OCI-LY7 (cell line): ENCODE data around the gene WNT3A. TPM values are rescaled to one million over a fixed set of nuclear protein-coding genes. Genes with fewer than 3 reads are reported as not detected.

ENCODE experiments used
- BruUV-seq: library from RNA; stranded (reverse); fragments of 400-500 nt; replicated peaks from 2 replicates; lab custom pipeline; 2021; lab: Mats Ljungman, UMichigan
- CTCF ChIA-PET: fragments of 300-600 bp; sonication (Branson Sonifier 250); formaldehyde crosslinking; loops from one replicate; lab custom pipeline; 2022; ENCODE audit warnings: antibody characterized with exemption; ENCODE audit not compliant: unreplicated experiment; lab: Charles Lee
- POLR2A ChIA-PET: fragments of 300-600 bp; sonication (Branson Sonifier 250); formaldehyde crosslinking; loops from one replicate; lab custom pipeline; 2022; ENCODE audit warnings: antibody characterized with exemption; lab: Charles Lee
- DNase-seq: peaks from one replicate; pipeline ENCODE4 v3.0.0-alpha.2; 2015; ENCODE audit warnings: low spot score
- H2AFZ ChIP-seq: fragments of 200-600 bp; sonication (generic), shearing (Covaris generic); 2 replicates; pipeline ENCODE4 v1.6.1; 2014; ENCODE audit warnings: mild to moderate bottlenecking, antibody characterized with exemption, low read length, moderate library complexity
- H3K27ac ChIP-seq: fragments of 200-600 bp; sonication (generic); 2 replicates; pipeline ENCODE4 v1.5.1; 2014; ENCODE audit warnings: mixed run types, low read depth, mild to moderate bottlenecking, moderate library complexity, low read length, inconsistent platforms; ENCODE audit not compliant: poor library complexity, severe bottlenecking
- H3K36me3 ChIP-seq: fragments of 200-600 bp; sonication (generic); 2 replicates; pipeline ENCODE4 v1.6.1; 2014; ENCODE audit warnings: mild to moderate bottlenecking, antibody characterized with exemption, low read length, moderate library complexity, mixed read lengths; ENCODE audit not compliant: insufficient read depth
- H3K4me1 ChIP-seq: fragments of 200-600 bp; sonication (generic); 2 replicates; pipeline ENCODE4 v1.5.1; 2014; ENCODE audit warnings: mild to moderate bottlenecking, low read length; ENCODE audit not compliant: insufficient read depth, poor library complexity, severe bottlenecking
- H3K4me2 ChIP-seq: fragments of 200-600 bp; sonication (generic); 2 replicates; pipeline ENCODE4 v1.6.1; 2014; ENCODE audit warnings: mild to moderate bottlenecking, low read length
- H3K4me3 ChIP-seq: fragments of 200-600 bp; sonication (generic); 2 replicates; pipeline ENCODE4 v1.5.1; 2014; ENCODE audit warnings: mild to moderate bottlenecking, low read depth, low read length; ENCODE audit not compliant: poor library complexity, severe bottlenecking
- H3K79me2 ChIP-seq: fragments of 200-600 bp; sonication (generic); 2 replicates; pipeline ENCODE4 v1.6.1; 2016; ENCODE audit warnings: low read depth, mild to moderate bottlenecking, low read length, moderate library complexity, mixed read lengths; ENCODE audit not compliant: insufficient read depth
- H3K9me2 ChIP-seq: fragments of 200-600 bp; sonication (generic); 2 replicates; pipeline ENCODE4 v1.6.1; 2016; ENCODE audit warnings: mild to moderate bottlenecking, low read length, mixed read lengths; ENCODE audit not compliant: insufficient read depth
- H3K9me3 ChIP-seq: fragments of 200-600 bp; sonication (generic); 2 replicates; pipeline ENCODE4 v1.6.1; 2014; ENCODE audit warnings: mild to moderate bottlenecking, mixed run types, low read length, mixed read lengths
- H4K20me1 ChIP-seq: fragments of 200-600 bp; sonication (generic); 2 replicates; pipeline ENCODE4 v1.6.1; 2014; ENCODE audit warnings: mild to moderate bottlenecking, antibody characterized with exemption, low read length, moderate library complexity, mixed read lengths; ENCODE audit not compliant: insufficient read depth
- EZH2phosphoT487 ChIP-seq: fragments of 200-600 bp; sonication (generic); IDR thresholded peaks from 2 replicates; pipeline ENCODE4 v1.6.1; 2018; ENCODE audit warnings: low read depth, borderline replicate concordance, mild to moderate bottlenecking, mixed run types, antibody characterized with exemption, low read length, moderate library complexity, mixed read lengths
- intact Hi-C: fragments of 100-400 bp; cut with micrococcal nuclease; formaldehyde crosslinking; loops from one replicate; pipeline ENCODE4 v1.10.0; 2022; ENCODE audit not compliant: unreplicated experiment
- total RNA-seq, 2 experiments: library from RNA; depleted of rRNA in 1 of 2; stranded (reverse); fragments of >200 nt in 1 of 2; shearing (Covaris generic) in 1 of 2; gene quantifications; 2 replicates each; pipeline ENCODE4 v1.2.3, GENCODE V29; 2014 to 2022
- TF ChIP-seq, protein P1 (sequence below): fragments of 200-600 bp; sonication (generic); conservative IDR thresholded peaks from 2 replicates; pipeline ENCODE4 v1.5.1; 2014; ENCODE audit warnings: mild to moderate bottlenecking, antibody characterized with exemption, low read length, moderate library complexity, mixed read lengths

Gene WNT3A
- total RNA-seq, 2 experiments from 2014 or later: not detected

DNA sequence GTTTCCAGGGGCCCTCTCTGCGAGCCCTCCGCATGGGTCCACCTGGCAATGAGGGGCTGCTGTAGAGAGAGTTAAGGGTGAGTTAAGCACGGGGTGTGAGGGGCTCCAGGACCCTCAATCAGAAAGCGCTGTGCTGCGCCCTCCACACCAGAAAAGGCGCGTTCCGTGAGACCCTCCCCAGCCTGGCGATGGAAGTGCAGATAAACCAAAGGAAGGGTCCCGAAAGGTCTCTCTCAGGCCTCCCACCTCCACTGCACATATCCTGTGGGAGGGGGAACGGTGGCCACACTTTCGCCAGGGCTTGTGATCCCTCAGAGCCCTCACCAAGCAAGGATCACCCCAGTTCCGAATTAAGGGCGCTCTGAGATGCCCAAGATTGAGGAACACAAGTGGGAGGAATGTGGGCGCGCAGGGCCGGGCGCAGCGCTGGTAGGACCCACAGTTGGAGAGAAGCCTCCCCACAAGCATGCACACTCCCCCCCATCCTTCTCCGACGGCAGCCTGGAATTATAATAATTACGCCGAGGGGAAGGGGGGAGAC lies 1.1 kb downstream of the WNT3A start:
- POLR2A ChIA-PET: no interaction called here
- H4K20me1 ChIP-seq: no peaks in the 10 kb centered on the region
- no peak for DNase-seq
- no peaks in the 10 kb centered on the region for H3K9me2 ChIP-seq
- no peaks in the 10 kb centered on the region for H3K9me3 ChIP-seq
- no peaks in the 10 kb centered on the region for H3K79me2 ChIP-seq
- BruUV-seq: no TSS peak
- no peak overlapping the region for H3K4me2 ChIP-seq
- no peaks in the 10 kb centered on the region for H3K36me3 ChIP-seq
- intact Hi-C loops: no loop called here
- H3K4me3 ChIP-seq: no peak overlapping the region
- CTCF ChIA-PET: no interaction called here
- no peak overlapping the region for H2AFZ ChIP-seq
- no peak overlapping the region for H3K27ac ChIP-seq
- peaks cover 20% of the 10 kb centered on the region for H3K4me1 ChIP-seq
- no peak for TF ChIP-seq EZH2phosphoT487
- TF ChIP-seq, protein P1, sequence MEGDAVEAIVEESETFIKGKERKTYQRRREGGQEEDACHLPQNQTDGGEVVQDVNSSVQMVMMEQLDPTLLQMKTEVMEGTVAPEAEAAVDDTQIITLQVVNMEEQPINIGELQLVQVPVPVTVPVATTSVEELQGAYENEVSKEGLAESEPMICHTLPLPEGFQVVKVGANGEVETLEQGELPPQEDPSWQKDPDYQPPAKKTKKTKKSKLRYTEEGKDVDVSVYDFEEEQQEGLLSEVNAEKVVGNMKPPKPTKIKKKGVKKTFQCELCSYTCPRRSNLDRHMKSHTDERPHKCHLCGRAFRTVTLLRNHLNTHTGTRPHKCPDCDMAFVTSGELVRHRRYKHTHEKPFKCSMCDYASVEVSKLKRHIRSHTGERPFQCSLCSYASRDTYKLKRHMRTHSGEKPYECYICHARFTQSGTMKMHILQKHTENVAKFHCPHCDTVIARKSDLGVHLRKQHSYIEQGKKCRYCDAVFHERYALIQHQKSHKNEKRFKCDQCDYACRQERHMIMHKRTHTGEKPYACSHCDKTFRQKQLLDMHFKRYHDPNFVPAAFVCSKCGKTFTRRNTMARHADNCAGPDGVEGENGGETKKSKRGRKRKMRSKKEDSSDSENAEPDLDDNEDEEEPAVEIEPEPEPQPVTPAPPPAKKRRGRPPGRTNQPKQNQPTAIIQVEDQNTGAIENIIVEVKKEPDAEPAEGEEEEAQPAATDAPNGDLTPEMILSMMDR: no peak

DNA sequence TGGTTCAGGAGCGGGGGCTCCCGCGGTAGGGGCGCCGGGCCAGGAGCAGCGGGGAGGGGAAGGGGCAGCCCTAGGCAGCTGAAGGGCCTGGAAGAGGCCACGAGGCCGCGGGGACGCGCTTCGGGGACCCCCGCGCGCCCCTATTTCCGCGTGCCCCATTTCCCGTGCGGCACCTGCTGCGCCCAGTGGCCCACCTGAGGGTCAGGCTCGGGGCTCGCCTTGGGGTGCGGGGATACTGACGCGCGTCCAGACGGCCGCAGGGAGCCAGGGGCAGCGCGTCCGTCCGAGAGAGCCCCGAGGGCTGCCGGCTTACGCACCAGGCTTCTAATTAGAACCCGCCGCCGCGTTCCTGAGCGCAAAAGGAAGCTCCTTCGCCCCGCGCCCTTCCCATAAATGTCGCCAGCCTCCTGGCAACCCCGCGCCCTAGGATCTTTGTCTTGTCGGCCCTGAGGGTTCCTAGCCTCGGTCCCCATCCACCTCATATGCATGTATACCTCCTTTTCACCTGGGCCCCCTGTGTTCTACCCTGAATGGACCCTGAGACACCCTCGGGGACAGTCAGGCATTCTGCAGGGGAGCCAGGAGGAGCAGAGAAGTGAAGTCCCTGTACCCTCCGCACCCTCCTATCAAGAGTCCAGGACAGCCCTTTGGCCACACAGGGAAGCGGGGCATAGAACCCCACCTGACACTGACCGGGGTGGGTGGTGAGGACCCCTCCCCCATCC lies 1.8 kb downstream of the WNT3A start:
- BruUV-seq: no TSS peak
- DNase-seq: no peak
- Histone ChIP-seq H3K9me2 (no peaks in the 10 kb centered on the region), H3K79me2 (no peaks in the 10 kb centered on the region), H2AFZ (no peak overlapping the region), H4K20me1 (no peaks in the 10 kb centered on the region), H3K9me3 (no peaks in the 10 kb centered on the region), H3K4me3 (peak overlapping the region; percentile 35), H3K27ac (no peak overlapping the region), H3K36me3 (no peaks in the 10 kb centered on the region), H3K4me1 (peaks cover 20% of the 10 kb centered on the region), H3K4me2 (peak overlapping the region; percentile 56)
- ChIA-PET POLR2A (no interaction called here), CTCF (no interaction called here)
- intact Hi-C loops: no loop called here
- TF ChIP-seq, protein P1: no peak
- no peak for TF ChIP-seq EZH2phosphoT487

DNA sequence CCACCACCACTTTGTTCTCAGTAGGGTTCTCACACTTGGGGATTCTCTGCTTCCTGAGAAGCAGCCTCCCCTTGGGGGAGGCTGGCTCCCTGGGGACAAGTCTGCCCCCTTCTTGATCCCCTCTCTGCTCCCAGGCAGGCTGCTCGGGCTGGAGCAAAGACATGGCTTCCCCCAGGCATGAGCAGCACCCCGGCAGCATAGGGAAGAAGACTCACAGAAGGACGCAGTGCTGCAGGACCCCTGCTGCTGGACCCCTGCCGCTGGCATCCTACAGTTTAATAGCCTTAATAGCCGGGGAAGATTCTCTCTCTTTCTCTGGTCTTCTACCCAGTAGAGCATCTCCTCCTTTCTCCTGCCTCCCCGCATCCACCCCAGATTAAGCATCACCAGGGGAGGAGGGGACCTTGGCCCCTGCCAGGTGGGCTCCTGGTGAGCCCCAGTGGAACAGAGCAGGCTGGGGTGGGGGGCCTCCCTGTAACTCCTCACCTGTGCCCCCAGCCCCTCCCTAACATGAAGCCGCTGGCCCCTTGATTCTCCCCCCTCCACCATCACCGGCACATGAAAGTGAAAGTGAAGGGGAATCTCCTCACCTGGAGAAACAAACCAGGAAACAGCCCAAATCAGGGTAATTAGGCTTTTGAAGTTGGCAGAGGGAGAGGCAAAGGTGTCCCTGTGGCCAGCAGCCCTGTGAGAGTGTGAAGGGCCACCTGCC lies 2.5 kb downstream of the WNT3A start:
- peak; percentile 46 for DNase-seq
- Histone ChIP-seq H3K36me3 (no peaks in the 10 kb centered on the region), H3K9me3 (no peaks in the 10 kb centered on the region), H3K4me1 (peaks cover 20% of the 10 kb centered on the region), H3K4me3 (peak overlapping the region; percentile 35), H3K9me2 (no peaks in the 10 kb centered on the region), H3K79me2 (no peaks in the 10 kb centered on the region), H3K4me2 (peak overlapping the region; percentile 56), H3K27ac (no peak overlapping the region), H4K20me1 (no peaks in the 10 kb centered on the region), H2AFZ (peak overlapping the region; percentile 53; the same call in 1 of the 2 replicates)
- TF ChIP-seq, protein P1: no peak
- no peak for TF ChIP-seq EZH2phosphoT487
- CTCF ChIA-PET: no interaction called here
- no TSS peak for BruUV-seq
- intact Hi-C loops: no loop called here
- POLR2A ChIA-PET: no interaction called here
